ENCODE data around the gene PRAMEF17. TPM values are rescaled to one million over a fixed set of nuclear protein-coding genes. Genes with fewer than 3 reads are reported as not detected.
"Not testable (repeated sequence)": the region's sequence is repeated elsewhere in the genome, so short reads cannot be mapped to it uniquely, and the experiment has no call there.

PRAMEF17 gene, protein sequence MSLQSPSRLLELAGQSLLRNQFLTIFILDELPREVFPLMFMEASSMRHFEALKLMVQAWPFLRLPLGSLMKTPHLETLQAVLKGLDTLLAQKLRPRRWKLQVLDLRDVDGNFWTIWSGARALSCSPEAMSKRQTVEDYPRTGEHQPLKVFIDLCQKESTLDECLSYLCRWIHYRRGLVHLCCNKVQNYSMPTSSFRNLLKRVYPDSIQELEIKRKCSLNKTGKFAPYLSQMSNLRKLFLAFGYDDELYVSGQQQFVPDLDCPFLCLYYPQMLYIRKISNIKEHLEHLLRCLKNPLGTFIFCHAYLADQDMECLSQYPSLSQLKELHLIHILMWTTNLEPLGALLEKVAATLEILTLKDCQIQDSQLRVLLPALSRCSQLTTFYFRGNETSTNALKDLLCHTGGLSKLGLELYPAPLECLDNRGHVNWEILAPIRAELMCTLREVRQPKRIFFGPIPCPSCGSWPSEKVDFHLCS
- total RNA-seq (not detected), polyA plus RNA-seq (not detected)

- CTCF ChIA-PET (ENCODE audit: partially characterized antibody); H3K27ac Mint-ChIP-seq; H3K4me3 Mint-ChIP-seq: not testable (repeated sequence)
Measured at GRCh38 chr1:13389332-13389731, at the start of gene PRAMEF17. Gene PRAMEF17 (plus strand): TSS chr1:13389632. CDS start chr1:13389658, 26 bp downstream.

DNA sequence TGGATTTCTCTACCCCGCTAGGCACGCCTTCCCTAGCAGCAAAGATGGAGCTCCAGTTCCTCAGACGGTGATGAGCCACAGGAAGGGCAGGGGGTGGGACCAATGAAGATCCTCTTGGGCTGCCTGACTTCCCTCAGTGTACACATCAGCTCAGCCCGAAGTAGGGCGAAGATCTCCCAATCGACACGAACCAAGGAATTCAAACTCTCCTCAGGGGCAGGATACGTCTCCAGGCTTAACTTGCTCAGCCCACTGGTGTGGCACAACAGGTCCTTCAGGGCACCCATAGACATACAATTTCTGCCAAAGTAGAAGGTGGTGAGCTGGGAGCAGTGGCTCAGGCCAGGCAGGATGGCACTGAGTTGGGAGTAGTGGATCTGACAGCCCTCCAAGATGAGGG, 46.9 kb upstream of the PRAMEF17 start:
- H3K27ac Mint-ChIP-seq; H3K4me3 ChIP-seq (ENCODE audit: low read length in 2 of 2); H3K27me3 ChIP-seq (ENCODE audit: insufficient read depth, low read length); H3K4me3 Mint-ChIP-seq; CTCF ChIA-PET (ENCODE audit: partially characterized antibody); H3K27ac ChIP-seq (ENCODE audit: low read depth, low read length); H3K36me3 ChIP-seq (ENCODE audit: insufficient read depth, low read length); POLR2A ChIA-PET (ENCODE audit: partially characterized antibody); DNase-seq; H3K27me3 Mint-ChIP-seq; H3K36me3 Mint-ChIP-seq; H3K9me3 Mint-ChIP-seq; H3K9me3 ChIP-seq (ENCODE audit: control insufficient read depth in 1 of 2, low read length in 2 of 2); H3K4me1 ChIP-seq (ENCODE audit: insufficient read depth, low read length); H3K4me1 Mint-ChIP-seq; intact Hi-C loops (cut with micrococcal nuclease): not testable (repeated sequence)

More at GRCh38 chr1:13389332-13389731, at the start of gene PRAMEF17:
- H3K27me3 Mint-ChIP-seq; H3K9me3 Mint-ChIP-seq; H3K4me1 Mint-ChIP-seq; H3K4me1 ChIP-seq (ENCODE audit: insufficient read depth, low read length); H3K9me3 ChIP-seq (ENCODE audit: control insufficient read depth in 1 of 2, low read length in 2 of 2); H3K36me3 ChIP-seq (ENCODE audit: insufficient read depth, low read length); POLR2A ChIA-PET (ENCODE audit: partially characterized antibody); H3K27me3 ChIP-seq (ENCODE audit: insufficient read depth, low read length); H3K36me3 Mint-ChIP-seq; intact Hi-C loops (cut with micrococcal nuclease); H3K4me3 ChIP-seq (ENCODE audit: low read length in 2 of 2); DNase-seq; H3K27ac ChIP-seq (ENCODE audit: low read depth, low read length): not testable (repeated sequence)

DNA sequence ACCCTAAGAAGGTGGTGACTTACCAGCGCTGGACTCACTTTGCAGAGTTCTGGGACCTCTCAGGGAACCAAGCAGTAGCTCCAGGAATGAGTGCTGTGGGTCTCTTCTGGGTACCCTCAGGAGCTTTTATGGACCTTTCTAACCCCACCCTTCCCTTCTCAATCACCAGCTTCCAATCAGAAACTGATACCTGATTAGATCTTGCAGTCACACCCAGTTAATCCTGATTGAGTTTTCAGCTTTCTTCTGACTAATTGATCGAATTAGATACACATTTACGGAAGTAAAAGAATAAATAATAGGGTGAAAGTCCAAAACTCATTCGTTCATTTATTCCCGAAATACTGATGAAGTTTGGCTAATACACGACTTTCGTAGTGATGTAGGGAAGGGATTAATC, 42.4 kb upstream of the PRAMEF17 start, which contains the start of gene PRAMEF14:
Gene PRAMEF14 (minus strand): TSS at position 101 of the 400 bp plus-strand sequence. CDS start 1,820 bp downstream, outside the sequence.
- H3K27me3 Mint-ChIP-seq; H3K4me1 ChIP-seq (ENCODE audit: insufficient read depth, low read length); intact Hi-C loops (cut with micrococcal nuclease); H3K4me1 Mint-ChIP-seq; H3K27ac Mint-ChIP-seq; H3K27ac ChIP-seq (ENCODE audit: low read depth, low read length); H3K4me3 Mint-ChIP-seq; H3K9me3 Mint-ChIP-seq; H3K4me3 ChIP-seq (ENCODE audit: low read length in 2 of 2); H3K9me3 ChIP-seq (ENCODE audit: control insufficient read depth in 1 of 2, low read length in 2 of 2); POLR2A ChIA-PET (ENCODE audit: partially characterized antibody); DNase-seq; CTCF ChIA-PET (ENCODE audit: partially characterized antibody); H3K36me3 Mint-ChIP-seq; H3K36me3 ChIP-seq (ENCODE audit: insufficient read depth, low read length); H3K27me3 ChIP-seq (ENCODE audit: insufficient read depth, low read length): not testable (repeated sequence)

DNA sequence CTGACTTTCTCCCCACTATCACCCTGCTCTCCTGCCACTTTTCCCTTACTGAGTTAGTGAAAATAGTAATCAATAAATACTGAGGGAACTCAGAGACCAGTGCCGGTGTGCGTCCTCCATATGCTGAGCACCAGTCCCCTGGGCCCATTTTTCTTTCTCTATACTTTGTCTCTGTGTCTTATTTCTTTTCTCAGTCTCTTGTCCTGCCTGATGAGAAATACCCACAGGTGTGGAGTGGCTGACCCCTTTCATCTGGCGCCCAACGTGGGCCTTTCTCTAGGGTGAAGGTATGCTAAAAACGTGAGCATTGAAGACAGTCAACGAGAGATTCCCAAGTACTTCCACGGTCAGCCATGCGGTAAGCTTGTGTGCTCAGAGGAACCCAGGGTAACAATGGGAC, 36.0 kb upstream of the PRAMEF17 start:
- H3K27ac ChIP-seq (ENCODE audit: low read depth, low read length); H3K36me3 Mint-ChIP-seq; H3K27me3 ChIP-seq (ENCODE audit: insufficient read depth, low read length); H3K36me3 ChIP-seq (ENCODE audit: insufficient read depth, low read length); DNase-seq; intact Hi-C loops (cut with micrococcal nuclease); CTCF ChIA-PET (ENCODE audit: partially characterized antibody); H3K27ac Mint-ChIP-seq; H3K4me3 Mint-ChIP-seq; H3K4me1 Mint-ChIP-seq; POLR2A ChIA-PET (ENCODE audit: partially characterized antibody); H3K27me3 Mint-ChIP-seq; H3K4me3 ChIP-seq (ENCODE audit: low read length in 2 of 2); H3K9me3 ChIP-seq (ENCODE audit: control insufficient read depth in 1 of 2, low read length in 2 of 2); H3K4me1 ChIP-seq (ENCODE audit: insufficient read depth, low read length): not testable (repeated sequence)
- H3K9me3 Mint-ChIP-seq = peaks cover 0 to 21% (median 11%) of the 10 kb centered on the region in 8 donors

GRCh38 chr1:13354475-13354874, 35.0 kb upstream of the PRAMEF17 start:
- H3K4me1 ChIP-seq (ENCODE audit: insufficient read depth, low read length); POLR2A ChIA-PET (ENCODE audit: partially characterized antibody); DNase-seq; H3K4me3 ChIP-seq (ENCODE audit: low read length in 2 of 2); H3K36me3 ChIP-seq (ENCODE audit: insufficient read depth, low read length); H3K27me3 ChIP-seq (ENCODE audit: insufficient read depth, low read length); intact Hi-C loops (cut with micrococcal nuclease); H3K27me3 Mint-ChIP-seq; H3K4me1 Mint-ChIP-seq; CTCF ChIA-PET (ENCODE audit: partially characterized antibody); H3K27ac ChIP-seq (ENCODE audit: low read depth, low read length); H3K9me3 ChIP-seq (ENCODE audit: control insufficient read depth in 1 of 2, low read length in 2 of 2); H3K27ac Mint-ChIP-seq; H3K36me3 Mint-ChIP-seq; H3K4me3 Mint-ChIP-seq: not testable (repeated sequence)
- H3K9me3 Mint-ChIP-seq = peaks cover 0 to 21% (median 11%) of the 10 kb centered on the region in 8 donors

GRCh38 chr1:13356774-13357173, 32.7 kb upstream of the PRAMEF17 start:
- H3K27me3 ChIP-seq (ENCODE audit: insufficient read depth, low read length); H3K27ac Mint-ChIP-seq; H3K4me1 Mint-ChIP-seq; H3K9me3 ChIP-seq (ENCODE audit: control insufficient read depth in 1 of 2, low read length in 2 of 2); H3K36me3 Mint-ChIP-seq; CTCF ChIA-PET (ENCODE audit: partially characterized antibody); intact Hi-C loops (cut with micrococcal nuclease); H3K36me3 ChIP-seq (ENCODE audit: insufficient read depth, low read length); H3K27me3 Mint-ChIP-seq; H3K4me1 ChIP-seq (ENCODE audit: insufficient read depth, low read length); H3K27ac ChIP-seq (ENCODE audit: low read depth, low read length); POLR2A ChIA-PET (ENCODE audit: partially characterized antibody); H3K4me3 Mint-ChIP-seq; H3K4me3 ChIP-seq (ENCODE audit: low read length in 2 of 2): not testable (repeated sequence)
- peaks cover 0 to 21% (median 11%) of the 10 kb centered on the region in 8 donors for H3K9me3 Mint-ChIP-seq
- DNase-seq = peak in 4 of 5 donors; percentile 7 to 14 (median 14)

DNA sequence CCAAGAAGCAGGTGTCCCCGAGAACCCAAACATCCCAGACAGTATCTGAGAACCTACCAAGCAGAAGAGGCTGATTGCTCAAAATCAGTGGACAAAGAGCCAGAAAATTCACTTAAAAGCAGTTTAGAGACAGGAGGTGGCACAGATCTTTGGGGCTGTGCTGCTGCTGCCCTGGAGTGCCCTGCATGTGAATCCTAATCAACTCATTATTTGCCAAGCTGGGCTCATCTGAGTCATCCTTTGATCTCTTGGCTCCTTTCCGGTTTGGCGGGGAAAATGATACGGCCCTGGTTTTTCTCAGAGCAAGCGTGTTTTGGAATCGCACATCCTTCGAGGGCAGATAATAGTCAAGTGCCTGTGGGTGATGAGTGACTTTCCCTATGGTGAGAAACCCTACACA, 27.1 kb upstream of the PRAMEF17 start:
- H3K27ac ChIP-seq (ENCODE audit: low read depth, low read length); H3K4me1 Mint-ChIP-seq; H3K27me3 ChIP-seq (ENCODE audit: insufficient read depth, low read length); POLR2A ChIA-PET (ENCODE audit: partially characterized antibody); H3K4me1 ChIP-seq (ENCODE audit: insufficient read depth, low read length); H3K9me3 ChIP-seq (ENCODE audit: control insufficient read depth in 1 of 2, low read length in 2 of 2); intact Hi-C loops (cut with micrococcal nuclease); H3K36me3 Mint-ChIP-seq; DNase-seq; CTCF ChIA-PET (ENCODE audit: partially characterized antibody); H3K27me3 Mint-ChIP-seq; H3K36me3 ChIP-seq (ENCODE audit: insufficient read depth, low read length); H3K4me3 Mint-ChIP-seq; H3K4me3 ChIP-seq (ENCODE audit: low read length in 2 of 2); H3K9me3 Mint-ChIP-seq; H3K27ac Mint-ChIP-seq: not testable (repeated sequence)
